GM18517 (cell line): ENCODE measurements around the gene DAB1.

ENCODE experiments used
- ATAC-seq: cut with Tn5 transposase; IDR thresholded peaks from one replicate; pipeline ENCODE4 v1.9.1; 2021; ENCODE audit warnings: mild to moderate bottlenecking, moderate library complexity; ENCODE audit not compliant: unreplicated experiment

DAB1 gene

DNA sequence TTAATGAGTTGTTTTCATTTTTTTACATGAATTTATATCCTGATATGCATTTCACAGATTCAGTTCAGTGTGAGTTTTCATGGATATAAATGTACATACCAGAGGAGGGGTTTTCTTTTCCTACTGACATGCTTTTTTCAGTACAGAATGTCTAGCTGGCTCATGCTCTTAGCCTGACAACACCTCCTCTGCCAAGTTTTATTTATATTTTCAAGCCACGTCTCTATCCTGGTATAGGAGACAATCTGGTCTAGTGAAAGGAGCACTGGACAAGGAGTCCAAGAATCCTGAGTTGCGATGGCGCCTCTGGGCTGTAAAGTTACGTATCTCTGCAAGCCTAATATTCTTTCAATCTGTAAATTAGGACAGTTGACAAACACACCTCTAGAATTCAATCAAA is 4.9 kb downstream of the DAB1 start:
- ATAC-seq = no peak

DNA sequence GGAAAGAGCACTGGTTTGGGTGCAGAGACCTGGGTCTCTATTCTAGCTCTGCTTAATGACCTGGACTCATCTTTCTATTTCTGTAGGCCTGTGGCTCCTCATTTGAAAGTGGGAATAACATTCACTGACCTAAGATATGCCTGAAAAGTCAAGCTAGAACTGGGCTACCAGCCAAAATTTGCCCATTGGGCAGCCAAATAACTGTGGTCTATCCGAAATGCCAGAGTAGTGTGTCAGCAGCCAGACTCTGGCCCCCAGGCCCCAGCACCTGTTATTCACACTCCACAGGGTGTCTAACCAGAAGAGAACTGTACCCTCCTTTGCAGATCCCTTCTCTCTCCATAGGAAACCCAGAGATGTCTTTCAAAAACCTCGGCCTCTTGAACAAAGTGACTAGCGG is 12.6 kb downstream of the DAB1 start:
- no peak for ATAC-seq

GRCh38 chr1:57410508-57410907 is 13.4 kb downstream of the DAB1 start:
- ATAC-seq = no peak

- ATAC-seq = no peak
Observed at GRCh38 chr1:57407928-57408327, 15.9 kb downstream of the DAB1 start.

GRCh38 chr1:57406428-57406970 is 17.4 kb downstream of the DAB1 start:
- no peak for ATAC-seq

- ATAC-seq = no peak
Observed at GRCh38 chr1:57404884-57405283, 19.0 kb downstream of the DAB1 start.

GRCh38 chr1:57403201-57403600 is 20.7 kb downstream of the DAB1 start:
- ATAC-seq = no peak

- no peak for ATAC-seq
Observed at GRCh38 chr1:57401671-57402070, 22.2 kb downstream of the DAB1 start.

DNA sequence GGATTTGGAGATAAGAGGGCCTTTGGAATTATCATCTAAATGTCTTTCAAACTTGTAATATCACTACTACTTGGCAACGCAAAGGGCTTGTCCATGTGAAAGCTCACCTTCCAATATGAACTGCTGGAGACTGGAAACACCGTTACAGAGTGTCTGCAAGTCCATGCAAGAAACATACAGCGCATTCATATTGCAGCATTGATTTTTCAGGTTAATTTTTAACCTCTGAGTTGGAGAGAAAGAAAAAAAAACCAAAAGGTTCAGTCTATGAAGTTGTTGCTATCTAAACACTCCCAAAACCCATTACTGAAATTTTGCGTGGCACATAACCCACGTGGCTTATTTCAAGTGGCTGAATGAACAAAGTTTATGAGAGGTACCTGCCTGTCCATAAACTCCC is 23.8 kb downstream of the DAB1 start:
- no peak for ATAC-seq

DNA sequence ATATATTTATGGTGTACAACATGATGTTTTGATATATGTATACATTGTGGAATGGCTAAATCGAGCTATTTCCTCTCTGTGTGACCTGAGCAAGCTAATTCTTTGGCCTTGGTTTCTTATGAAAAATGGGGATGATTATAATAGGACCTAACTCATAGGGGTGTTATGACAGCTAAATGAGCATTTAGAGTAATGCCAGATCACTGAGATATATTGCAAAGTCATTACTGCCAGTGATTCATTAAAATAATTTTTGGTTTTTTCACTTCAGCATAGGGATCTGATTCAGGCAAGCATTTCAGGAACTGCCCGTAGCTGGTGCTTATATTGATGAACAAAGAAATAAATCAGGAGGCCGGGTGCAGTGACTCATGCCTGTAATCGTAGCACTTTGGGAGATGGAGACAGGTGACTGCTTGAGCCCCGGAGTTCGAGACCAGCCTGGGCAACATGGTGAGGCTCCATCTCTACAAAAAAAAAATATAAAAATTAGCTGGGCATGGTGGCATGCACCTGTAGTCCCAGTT is 30.7 kb downstream of the DAB1 start:
- ATAC-seq = no peak

- no peak for ATAC-seq
Observed at GRCh38 chr1:57385336-57385735, 38.5 kb downstream of the DAB1 start.

GRCh38 chr1:57384901-57385300 is 39.0 kb downstream of the DAB1 start:
- no peak for ATAC-seq

DNA sequence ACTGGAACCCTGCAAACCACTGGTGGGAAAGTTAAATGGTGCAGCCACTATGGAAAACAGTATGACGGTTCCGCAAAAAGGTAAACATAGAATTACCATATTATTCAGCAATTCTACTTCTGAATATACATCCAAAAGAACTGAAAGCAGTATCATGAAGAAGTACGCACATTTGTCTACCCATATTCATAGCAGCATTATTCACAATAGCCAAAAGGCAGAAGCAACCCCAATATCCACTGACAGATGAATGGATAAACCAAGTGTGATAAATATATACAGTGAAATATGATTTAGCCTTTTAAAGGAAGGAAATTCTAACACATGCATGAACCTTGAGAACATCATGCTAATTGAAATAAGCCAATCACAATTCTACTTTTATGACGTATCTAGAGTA is 39.6 kb downstream of the DAB1 start:
- ATAC-seq = no peak

- no peak for ATAC-seq
Observed at GRCh38 chr1:57381871-57382270, 42.0 kb downstream of the DAB1 start.

- no peak for ATAC-seq
Observed at GRCh38 chr1:57381426-57381825, 42.4 kb downstream of the DAB1 start.

GRCh38 chr1:57380923-57381322 is 42.9 kb downstream of the DAB1 start:
- no peak for ATAC-seq

DNA sequence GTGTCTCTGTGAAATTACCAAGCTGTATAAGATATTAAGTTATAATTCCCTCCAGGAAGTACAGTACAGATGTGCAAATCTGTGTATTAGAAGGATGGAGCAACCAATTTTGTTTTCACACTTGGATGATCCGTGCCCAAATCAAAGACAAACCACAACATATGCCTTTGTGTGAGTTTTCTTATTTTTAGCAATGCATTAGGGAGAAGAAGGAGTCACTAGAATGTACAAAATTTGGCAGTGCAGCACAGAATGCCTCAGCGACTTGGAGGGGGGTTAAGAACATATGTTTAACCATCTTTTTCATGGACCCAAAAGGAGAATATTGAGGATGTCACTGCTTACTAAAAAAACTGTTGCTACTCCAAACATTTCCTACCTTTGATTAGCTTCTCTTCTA is 45.3 kb downstream of the DAB1 start:
- ATAC-seq = no peak

GRCh38 chr1:57377339-57378139 is 46.3 kb downstream of the DAB1 start:
- no peak for ATAC-seq

- no peak for ATAC-seq
Observed at GRCh38 chr1:57376041-57376440, 47.8 kb downstream of the DAB1 start.

- ATAC-seq = no peak
Observed at GRCh38 chr1:57369889-57370288, 54.0 kb downstream of the DAB1 start.

GRCh38 chr1:57367945-57368344 is 55.9 kb downstream of the DAB1 start:
- no peak for ATAC-seq

GRCh38 chr1:57363643-57364042 is 60.2 kb downstream of the DAB1 start:
- ATAC-seq = no peak

DNA sequence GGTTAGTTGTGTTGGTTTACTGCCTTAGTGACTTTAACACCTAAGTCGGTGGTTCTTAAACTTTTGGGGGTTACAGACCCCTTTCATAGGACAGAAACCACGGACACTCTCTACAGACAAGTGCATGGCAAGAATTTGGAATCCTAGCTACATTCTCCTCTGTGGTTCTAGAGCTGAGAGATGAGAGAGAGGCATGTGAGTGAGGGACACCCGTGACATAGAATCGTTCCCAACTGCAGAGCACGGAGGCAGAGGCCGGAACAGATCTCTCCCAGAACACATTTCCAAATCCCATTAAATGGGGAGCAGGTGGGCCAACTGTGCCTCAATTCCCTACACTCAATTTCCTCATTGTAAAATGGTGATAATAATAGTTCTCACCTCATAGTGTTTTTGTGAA is 60.7 kb downstream of the DAB1 start:
- ATAC-seq = no peak
